Fibroblast of peridontal ligament (primary cell): Measurements from ENCODE around the gene ADAP2.
"Not testable (repeated sequence)": the region's sequence is repeated elsewhere in the genome, so short reads cannot be mapped to it uniquely, and the experiment has no call there.

Experiments used
- DNase-seq: peaks from one replicate; pipeline ENCODE4 v3.0.0-alpha.2; 2010; ENCODE audit errors: extremely low read depth

Gene ADAP2

DNA sequence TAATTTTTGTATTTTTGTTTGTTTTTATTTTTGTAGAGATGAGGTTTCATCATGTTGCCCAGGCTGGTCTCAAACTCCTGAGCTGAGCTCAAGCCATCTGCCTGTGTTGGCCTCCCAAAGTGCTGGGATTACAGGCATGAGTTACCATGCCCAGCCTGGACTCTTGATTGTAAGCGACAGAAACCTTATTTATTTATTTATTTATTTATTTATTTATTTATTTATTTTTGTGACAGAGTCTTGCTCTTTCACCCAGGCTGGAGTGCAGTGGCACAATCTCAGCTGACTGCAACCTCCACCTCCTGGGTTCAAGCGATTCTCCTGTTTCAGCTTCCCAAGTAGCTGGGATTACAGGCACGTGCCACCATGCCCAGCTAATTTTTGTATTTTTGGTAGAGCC, 8.1 kb downstream of the ADAP2 start:
- DNase-seq = not testable (repeated sequence)

DNA sequence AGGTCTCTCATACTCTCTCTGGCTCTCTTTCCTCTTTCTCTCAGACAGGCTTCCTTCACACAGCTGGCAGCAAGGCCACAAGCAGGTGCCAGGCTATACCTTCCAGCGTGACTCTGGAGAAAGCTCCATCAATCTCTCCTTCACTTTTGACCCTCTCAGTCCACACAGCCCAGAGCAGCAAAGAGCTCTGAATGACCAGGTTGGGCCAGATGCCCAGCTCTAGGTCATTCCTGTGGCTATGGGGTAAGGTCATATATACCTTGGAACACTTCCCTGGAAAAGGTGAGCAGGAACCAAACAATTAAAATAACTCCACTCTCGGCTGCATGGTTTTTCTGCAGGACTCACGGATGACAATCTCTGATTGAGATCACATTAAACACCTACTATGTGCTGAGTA, 8.8 kb downstream of the ADAP2 start:
- no peak for DNase-seq

DNA sequence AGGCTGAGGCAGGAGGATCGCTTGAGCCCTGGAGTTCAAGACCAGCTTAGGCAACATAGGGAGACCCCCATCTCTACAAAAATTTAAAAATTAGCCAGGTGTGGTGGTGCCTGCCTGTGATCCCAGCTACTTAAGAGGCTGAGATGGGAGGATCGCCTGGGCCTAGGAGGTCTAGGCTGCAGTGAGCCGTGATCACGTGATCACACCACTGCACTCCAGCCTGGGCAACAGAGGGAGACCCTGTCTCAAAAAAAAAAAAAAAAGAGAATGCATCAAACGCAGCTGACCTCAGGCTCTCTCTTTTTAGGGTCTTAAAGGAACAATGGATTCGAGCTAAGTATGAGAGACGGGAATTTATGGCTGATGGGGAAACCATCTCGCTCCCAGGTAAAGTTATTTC, 9.8 kb downstream of the ADAP2 start:
- DNase-seq = not testable (repeated sequence)

DNA sequence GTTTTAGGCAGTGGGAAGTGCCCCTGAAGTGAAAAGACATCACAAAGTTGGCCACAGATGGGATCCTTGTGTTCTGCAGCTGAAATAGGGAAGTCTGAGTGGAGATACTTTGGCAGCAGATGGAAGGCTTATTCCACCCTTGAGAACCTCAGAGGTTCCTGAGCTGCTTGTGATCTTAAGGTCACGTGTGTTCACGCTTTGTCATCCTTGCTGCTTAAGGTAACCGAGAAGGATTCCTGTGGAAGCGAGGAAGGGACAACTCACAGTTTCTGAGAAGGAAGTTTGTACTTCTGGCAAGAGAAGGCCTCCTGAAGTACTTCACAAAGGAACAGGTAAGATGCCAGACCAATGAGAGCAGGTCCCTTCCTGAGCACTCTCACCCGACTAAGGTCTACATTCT, 12.2 kb downstream of the ADAP2 start:
- DNase-seq = no peak

DNA sequence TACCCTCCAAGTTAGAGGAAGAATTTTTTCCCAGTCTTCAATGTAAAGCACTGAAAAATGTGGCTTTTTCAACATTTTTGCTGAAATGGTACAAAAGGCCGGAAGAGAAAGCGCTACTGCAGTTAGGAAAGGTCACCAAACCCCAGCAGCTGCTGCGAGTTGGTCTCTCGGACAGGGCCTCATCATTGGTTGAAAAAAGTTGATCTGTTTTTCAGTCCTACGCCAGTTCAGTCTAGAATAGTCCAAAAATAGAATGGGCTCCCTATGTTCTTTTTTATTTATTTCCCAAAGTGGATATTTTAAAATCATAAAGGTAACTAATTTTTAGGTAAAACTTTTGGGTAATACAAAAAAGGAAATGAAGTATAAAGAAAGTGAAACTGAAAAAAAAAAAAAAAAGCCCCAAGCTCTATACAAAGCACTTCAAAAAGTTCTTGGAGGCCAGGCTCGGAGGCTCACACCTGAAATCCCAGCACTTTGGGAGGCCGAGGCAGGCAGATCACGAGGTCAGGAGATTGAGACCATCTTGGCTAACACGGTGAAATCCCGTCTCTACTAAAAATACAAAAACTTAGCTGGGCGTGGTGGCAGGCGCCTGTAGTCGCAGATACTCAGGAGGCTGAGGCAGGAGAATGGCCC, 17.4 kb downstream of the ADAP2 start:
- no peak for DNase-seq

DNA sequence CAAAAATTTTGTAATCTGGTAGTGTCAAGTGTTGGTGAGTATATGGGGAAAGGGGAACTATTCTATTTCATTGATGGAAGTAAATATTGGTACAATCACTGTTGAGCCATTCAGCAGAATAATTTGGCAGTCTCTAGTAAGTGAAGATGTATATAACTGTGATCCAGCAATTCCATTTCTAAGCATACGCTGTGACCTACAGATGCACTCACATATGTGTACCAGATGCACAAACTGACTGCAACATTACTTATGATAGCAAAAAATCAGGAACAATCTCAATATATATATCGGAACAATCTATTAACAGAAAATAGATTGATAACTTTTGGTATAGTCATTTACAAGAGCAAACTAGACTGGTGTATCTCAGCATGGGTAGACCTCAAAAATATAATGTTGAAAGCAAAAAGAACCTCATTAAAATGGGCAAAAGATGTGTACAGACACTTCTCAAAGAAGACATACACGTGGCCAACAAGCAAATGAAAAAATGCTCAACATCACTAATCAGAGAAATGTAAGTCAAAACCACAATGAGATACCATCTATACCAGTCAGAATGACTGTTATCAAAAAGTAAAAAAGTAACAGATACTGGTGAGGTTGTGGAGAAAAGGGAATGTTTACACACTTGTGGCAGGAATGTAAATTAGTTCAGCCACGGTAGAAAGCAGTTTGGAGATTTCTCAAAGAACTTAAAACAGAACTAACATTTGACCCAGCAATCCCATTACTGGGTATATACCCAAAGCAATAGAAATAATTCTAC, 20.7 kb downstream of the ADAP2 start:
- DNase-seq = peak; percentile 47

DNA sequence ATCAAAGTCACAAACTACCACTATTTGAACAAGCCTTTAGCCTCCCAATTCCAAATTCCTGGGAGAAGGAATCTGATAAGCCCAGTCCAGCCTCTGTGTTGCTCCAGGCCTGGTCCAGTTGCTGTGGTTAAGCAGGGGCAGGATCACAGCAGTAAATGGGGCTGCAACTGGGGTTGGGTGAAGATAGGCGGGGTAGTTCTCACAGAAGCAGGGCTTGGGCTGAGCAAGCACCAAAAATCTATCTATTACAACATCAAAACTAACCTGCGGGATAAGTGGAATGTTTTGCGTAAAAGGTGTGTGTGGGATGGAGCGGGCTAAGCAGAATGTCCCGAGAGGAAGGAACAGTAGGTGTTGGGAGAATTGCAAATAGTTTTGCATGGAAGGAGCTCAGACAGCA, 26.1 kb downstream of the ADAP2 start:
- no peak for DNase-seq

DNA sequence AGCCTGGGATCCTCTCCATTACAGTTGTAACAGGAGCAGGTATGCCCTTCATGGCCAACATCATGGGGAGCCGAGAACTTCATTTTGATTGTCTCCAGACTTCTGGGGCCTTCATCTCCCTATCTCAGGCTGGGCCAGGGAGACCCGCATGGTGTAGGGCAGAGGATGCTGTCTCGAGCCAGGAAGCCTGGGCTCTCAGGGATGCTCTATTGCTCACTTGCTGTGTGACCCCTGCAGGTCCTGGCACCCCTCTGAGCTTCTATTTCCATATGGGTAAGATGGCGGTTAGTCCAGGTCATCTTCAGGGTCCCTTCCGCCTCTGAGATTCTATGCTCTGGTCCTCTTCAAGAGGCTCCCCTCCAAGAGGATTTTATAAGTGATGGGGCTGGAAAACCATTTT, 28.4 kb downstream of the ADAP2 start:
- DNase-seq = no peak

DNA sequence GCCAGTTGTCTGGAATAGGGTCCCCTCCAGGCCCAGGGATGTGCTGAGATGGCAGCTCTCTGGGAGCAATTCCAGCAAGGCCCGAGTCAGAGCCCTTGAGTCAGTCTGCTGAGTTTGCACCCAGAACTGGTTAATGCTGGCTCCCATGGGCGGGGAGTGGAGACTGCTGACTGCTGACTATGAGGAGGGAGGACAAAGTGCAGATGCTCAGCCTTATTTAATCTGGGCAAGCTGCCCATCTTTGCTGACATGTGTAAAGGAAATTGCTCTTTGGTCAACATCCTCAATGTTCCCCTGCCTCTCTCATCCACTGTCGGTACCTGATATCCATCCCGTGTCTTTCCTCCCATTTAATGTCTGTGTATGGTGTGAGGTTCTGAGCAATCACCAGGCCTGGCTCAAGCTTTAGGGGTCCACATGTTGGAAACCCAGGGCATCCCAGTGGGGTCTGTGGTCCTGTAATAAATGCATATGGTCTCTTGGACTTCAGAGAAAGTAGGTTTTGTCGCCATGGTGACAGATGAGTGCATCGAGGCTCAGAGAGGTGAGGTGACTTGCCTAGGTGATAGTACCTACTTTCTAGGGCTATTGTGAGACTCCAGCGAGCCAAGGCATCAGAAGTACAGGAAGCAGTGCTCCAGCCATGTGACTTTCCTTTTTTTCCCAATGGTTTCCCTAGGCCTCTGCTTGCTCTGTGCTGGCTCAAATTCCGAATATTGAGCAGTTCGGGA, 29.1 kb downstream of the ADAP2 start:
- DNase-seq = peak; percentile 83

DNA sequence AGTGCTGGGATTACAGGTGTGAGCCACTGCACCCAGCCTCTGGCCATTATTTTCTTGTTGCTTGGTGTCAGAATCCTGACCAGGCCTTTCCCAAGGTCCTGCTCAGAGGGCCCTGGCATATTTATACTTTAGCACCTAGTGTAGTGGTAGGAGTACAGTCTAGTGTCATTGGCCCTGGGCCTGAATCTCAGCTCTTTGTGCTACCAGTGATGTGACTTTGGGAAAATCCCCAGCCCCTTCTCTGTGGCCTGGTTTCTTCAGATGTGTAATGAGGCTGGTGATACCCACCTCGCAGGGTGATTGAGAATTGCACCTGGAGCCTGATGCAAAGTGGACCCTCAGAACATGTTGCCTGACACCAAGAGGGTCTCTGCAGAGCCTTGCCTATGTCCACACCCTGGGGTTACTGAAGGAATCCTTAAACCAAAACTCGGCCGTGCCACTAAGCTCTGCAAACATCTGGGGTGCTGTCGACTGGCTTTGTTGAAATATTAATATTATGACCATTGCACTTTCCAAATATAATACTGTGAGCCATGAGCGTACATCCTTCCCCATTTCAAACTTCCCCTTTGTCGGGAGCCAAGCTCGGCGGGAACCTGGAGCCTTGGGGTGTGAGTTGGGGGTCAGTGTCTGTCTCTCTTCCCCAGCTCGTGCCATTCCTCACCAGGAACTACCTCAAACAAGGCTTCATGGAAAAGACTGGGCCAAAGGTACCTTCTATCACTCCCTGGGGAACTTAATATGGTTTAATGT, 31.1 kb downstream of the ADAP2 start:
- no peak for DNase-seq

DNA sequence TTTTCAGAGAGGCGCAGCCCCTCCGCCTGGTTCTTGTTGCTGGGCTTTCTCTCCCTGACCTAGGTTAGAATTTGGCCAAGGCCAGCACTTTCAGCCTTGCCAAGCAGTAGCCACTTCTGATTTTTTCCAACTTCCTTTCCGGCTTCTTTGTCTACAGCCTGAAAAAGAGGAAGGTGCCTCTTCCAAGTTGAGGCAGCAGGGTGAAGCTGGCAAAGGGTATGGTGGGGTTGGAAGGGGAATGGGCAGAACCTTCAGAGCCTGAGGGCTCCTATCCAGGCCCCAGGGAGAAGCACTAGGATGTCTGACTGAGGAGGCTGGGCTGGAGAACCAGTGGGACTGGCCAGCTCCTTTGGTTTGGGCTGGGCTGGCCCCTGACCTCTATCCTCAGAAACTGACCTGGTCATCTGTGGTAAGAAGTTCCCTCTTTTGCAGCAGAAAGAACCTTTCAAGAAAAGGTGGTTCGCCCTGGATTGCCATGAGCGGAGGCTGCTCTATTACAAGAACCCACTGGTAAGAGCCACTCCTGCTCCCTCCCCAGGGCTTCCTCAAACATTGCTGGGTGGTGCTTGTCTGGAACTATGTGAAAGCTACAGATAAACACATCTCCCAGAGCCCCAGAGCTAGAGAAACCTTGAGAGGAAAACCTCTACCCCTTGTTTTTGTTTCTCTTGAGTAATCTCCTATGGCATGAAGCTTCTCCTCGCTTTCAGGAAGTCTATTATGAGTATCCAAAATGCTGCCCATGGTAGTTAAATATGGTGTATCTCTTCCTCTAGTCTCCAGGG, 32.5 kb downstream of the ADAP2 start:
- DNase-seq = no peak

DNA sequence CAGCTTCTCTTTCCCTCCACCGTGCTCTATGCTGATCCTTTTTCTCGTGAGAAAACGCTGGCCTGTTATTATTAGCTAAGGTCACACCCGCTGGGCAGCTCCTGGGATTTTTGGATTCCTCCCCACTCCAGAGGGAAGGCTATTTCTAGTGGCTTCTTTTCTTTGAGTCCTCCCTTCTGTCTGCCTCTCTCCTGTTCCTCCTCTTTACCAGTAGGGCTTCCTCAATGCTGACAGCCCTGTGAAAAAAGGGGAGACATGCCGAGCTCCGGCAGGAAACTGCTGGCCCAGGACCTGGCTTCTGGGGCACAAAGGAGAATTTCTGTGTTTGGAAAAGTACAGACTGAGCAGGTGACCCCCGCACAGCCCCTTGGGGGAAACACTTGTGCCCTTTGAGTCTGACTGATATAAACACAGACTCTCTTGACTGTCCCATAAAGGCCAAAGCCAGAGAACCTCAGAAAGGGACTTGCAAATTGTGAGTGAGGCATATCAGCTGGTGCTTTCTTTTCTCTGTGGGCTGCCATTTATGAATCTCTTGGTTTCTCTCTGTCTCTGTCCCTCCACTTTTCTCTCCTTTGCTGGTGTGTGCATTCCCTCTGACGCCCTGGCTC, 35.1 kb downstream of the ADAP2 start:
- DNase-seq = no peak

DNA sequence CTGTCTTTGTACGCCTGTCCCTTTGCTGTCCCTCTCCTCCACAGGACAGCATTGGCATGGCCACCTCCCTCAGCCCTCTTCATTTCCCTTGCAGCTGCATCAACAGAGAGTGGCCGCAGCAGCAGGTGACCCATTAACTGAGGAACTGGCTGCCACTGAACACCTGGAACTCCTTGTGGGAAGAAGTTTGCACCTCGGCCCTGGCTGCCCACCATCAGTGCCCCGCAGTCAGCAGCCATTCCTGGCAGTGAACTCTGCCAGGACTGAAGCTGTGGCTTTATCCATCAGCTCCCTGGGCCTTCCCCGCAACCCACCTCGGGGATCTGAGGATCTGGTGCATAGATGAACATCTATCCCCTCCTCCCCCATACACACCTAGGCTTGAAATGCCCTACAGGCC, 36.0 kb downstream of the ADAP2 start:
- no peak for DNase-seq

DNA sequence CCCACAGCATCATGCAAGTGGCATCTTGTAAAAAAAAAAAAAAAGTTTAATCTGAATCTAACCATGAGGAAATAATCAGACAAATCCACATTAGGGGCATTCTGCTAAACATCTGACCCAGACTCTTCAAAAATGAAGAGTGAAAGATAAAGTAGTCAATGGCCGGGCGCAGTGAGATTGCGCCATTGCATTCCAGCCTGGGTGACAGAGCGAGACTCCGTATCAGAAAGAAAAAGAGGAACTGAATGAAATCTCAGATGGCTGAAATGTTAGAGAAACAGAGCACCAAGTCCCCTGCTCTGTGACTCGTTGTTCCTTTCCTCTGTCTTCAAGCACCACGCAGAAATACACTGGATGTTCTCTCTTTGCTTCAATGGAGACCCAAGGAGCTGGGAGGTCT, 36.4 kb downstream of the ADAP2 start:
- no peak for DNase-seq

DNA sequence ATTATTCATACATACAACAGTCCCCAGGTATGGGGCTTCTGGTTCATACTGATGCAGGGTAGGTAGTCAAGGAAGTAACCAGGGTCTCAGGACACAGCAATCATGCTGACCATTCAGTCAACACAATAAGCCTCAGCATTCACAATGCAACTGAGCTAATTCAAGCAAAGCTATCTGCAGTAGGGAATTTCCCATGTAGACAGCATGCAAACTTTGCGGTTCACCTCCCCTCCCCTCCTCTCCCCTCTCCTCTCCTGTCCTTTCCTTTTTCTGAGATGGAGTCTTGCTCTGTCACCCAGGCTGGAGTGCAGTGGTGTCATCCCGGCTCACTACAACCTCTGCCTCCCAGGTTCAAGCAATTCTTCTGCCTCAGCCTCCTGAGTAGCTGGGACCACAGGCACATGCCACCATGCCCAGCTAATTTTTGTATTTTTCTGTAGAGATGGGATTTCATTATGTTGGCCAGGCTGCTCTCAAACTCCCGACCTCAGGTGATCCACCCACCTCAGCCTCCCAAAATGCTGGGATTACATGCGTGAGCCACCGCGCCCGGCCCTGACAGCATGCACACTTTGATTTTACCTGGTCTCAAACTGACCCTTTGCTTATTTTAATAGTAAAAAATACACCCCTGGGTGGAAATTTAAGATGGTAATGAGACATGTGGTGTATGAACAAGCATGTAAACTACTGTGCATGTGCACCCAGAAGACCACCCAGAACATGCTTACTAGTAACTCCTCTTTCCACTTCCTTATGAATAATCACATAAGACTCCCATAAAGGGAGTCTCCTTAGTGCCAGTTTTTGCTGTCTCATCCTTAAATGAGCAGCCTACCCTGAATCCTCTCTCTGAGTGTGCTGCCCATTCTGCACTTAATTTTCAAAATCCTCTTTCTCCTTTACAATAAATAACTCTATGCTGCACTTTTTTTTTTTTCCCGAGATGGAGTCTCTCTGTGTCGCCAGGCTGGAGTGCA, 39.8 kb downstream of the ADAP2 start:
- DNase-seq = peak; percentile 27

DNA sequence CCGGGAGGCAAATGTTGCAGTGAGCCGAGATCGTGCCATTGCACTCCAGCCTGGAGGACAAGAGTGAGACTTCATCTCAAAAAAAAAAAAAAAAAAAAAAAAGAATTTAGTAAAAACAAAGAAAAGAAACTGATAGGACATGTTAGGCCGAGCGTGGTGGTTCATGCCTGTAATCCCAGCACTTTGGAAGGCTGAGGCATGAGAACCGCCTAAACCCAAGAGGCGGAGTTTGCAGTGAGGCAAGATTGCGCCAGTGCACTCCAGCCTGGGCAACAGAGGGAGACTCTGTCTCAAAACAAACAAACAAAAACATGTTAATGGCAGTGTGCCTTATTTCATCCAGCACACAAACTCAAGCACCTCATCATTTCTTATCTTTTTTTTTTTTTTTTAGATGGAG, 42.6 kb downstream of the ADAP2 start:
- DNase-seq = not testable (repeated sequence)

DNA sequence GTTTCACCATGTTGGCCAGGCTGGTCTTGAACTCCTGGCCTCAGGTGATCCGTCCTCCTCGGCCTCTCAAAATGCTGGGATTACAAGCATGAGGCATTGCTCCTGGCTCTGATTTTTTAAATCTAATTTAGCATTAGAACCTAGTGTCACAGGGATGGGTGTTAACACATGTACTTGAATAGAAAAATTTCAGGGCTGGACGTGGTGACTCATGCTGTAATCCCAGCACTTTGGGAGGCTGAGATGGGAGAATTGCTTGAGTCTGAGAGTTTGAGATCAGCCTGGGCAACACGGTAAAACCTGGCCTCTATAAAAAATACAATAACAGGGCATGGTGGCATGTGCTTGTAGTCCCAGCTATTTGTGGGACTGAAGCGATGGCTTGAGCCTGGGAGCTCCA, 43.1 kb downstream of the ADAP2 start:
- DNase-seq = peak; percentile 34

DNA sequence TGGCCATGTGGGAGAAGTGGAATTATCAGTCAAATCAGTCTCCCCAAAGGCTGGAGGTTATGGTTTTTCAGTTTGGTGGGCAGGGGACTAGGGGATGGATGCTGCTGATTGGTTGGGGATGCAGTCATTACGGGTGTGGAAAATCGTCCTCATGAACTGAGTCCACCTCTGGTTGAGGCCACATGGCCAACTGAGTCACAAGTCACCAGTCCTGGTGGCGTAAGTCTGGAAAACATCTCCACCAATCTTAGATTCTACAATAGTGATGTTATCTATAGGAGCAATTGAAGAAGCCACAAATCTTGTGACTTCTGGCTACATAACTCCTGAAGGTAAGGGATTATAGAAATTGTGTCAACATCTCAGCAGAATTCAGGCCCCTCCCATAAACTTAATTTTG, 43.9 kb downstream of the ADAP2 start:
- no peak for DNase-seq

DNA sequence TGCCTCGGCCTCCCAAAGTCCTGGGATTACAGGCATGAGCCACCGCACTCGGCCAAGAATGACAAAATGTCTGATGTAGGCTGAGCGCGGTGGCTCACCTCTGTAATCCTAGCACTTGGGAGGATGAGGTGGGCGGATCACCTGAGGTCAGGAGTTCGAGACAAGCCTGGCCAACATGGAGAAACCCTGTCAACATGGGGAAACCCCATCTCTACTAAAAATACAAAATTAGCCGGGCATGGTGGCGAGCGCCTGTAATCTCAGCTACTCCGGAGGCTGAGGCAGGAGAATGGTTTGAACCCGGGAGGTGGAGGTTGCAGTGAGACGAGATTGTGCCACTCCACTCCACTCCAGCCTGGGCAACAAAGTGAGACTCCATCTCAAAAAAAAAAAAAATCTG, 46.2 kb downstream of the ADAP2 start:
- DNase-seq = not testable (repeated sequence)
